Measurements from ENCODE around the gene TARBP1. TPM values are rescaled to one million over a fixed set of nuclear protein-coding genes. Genes with fewer than 3 reads are reported as not detected.
A peak's percentile ranks its signal among the peaks of the same experiment; 100 is the strongest.

Gene TARBP1
- total and polyA plus RNA-seq, 2 of the 13 experiments (the other 11 are each of a cell fraction or from before 2014, with no cell fraction given), result 37.7 to 67.0 TPM

DNA sequence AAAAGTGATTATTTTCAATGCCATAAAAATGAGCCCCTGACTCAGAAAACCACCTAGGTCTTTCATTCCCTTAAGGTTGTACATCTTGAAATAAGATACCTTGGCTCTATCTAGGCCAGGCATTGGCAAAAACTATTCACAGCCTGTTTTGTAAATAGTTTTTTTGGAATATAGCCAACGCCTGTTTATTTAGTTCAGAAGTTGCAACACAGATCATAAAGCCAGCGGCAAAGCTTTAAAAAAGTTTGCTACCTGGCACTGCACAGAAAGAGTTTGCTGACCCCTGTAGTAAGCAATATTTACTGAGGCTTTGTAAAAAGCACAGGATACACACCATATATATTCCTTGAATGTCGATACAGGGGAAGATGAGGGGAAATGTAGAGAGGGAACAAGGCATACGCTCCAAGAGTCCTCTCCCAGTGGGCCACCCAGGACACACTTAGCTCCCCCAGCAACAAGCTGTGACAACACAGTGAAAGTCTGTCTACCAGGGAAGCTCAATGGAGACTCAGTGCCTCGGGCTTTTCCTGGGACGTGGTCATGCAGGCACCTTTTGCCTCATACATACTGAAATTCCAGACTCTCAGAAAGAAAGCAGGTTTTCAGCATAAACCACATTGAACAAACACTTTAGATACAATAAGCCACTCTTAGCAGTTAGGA, 20.5 kb downstream of the TARBP1 start (continued):
- TF ChIP-seq ZNF513 (CRISPR knock-in tag; conservative IDR thresholded peaks at IDR 0.05) (no peak), SRSF4 (IDR thresholded peaks at IDR 0.05; ENCODE audit: low read depth, low read length, poor library complexity, severe bottlenecking) (no peak), MIER3 (CRISPR knock-in tag; IDR thresholded peaks at IDR 0.05; ENCODE audit: borderline replicate concordance) (peak; percentile 42; the same call in 1 of the 2 replicates), ZNF335 (CRISPR knock-in tag; IDR thresholded peaks at IDR 0.05) (no peak), NR3C1 (CRISPR knock-in tag; IDR thresholded peaks at IDR 0.05) (no peak), FOXA1 (IDR thresholded peaks at IDR 0.05) (0 out of 2 replicates have a peak, but pooled peaks have one; percentile 6), FOXA1 (CRISPR knock-in tag; IDR thresholded peaks at IDR 0.05) (peak; percentile 50), JARID2 (CRISPR knock-in tag; IDR thresholded peaks at IDR 0.05; ENCODE audit: insufficient replicate concordance) (no peak), RAD51 (IDR thresholded peaks at IDR 0.05; ENCODE audit: borderline replicate concordance) (no peak), MED13 (CRISPR knock-in tag; IDR thresholded peaks at IDR 0.05) (no peak), ATRX (CRISPR knock-in tag; IDR thresholded peaks at IDR 0.05; ENCODE audit: borderline replicate concordance) (no peak), RELA (CRISPR knock-in tag; IDR thresholded peaks at IDR 0.05) (no peak), CEBPG (CRISPR knock-in tag; IDR thresholded peaks at IDR 0.05) (peak; percentile 51), ZNF207 (IDR thresholded peaks at IDR 0.05; ENCODE audit: borderline replicate concordance) (no peak), SYNCRIP (IDR thresholded peaks at IDR 0.05; ENCODE audit: insufficient read depth, low read depth, low read length) (no peak), ATF7 (IDR thresholded peaks at IDR 0.05) (no peak), ATF7 (CRISPR knock-in tag; IDR thresholded peaks at IDR 0.05) (no peak)
- TF ChIP-seq, protein P1, sequence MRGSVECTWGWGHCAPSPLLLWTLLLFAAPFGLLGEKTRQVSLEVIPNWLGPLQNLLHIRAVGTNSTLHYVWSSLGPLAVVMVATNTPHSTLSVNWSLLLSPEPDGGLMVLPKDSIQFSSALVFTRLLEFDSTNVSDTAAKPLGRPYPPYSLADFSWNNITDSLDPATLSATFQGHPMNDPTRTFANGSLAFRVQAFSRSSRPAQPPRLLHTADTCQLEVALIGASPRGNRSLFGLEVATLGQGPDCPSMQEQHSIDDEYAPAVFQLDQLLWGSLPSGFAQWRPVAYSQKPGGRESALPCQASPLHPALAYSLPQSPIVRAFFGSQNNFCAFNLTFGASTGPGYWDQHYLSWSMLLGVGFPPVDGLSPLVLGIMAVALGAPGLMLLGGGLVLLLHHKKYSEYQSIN (CRISPR knock-in tag; IDR thresholded peaks at IDR 0.05; ENCODE audit: borderline replicate concordance), result no peak
- TF ChIP-seq, protein P2, sequence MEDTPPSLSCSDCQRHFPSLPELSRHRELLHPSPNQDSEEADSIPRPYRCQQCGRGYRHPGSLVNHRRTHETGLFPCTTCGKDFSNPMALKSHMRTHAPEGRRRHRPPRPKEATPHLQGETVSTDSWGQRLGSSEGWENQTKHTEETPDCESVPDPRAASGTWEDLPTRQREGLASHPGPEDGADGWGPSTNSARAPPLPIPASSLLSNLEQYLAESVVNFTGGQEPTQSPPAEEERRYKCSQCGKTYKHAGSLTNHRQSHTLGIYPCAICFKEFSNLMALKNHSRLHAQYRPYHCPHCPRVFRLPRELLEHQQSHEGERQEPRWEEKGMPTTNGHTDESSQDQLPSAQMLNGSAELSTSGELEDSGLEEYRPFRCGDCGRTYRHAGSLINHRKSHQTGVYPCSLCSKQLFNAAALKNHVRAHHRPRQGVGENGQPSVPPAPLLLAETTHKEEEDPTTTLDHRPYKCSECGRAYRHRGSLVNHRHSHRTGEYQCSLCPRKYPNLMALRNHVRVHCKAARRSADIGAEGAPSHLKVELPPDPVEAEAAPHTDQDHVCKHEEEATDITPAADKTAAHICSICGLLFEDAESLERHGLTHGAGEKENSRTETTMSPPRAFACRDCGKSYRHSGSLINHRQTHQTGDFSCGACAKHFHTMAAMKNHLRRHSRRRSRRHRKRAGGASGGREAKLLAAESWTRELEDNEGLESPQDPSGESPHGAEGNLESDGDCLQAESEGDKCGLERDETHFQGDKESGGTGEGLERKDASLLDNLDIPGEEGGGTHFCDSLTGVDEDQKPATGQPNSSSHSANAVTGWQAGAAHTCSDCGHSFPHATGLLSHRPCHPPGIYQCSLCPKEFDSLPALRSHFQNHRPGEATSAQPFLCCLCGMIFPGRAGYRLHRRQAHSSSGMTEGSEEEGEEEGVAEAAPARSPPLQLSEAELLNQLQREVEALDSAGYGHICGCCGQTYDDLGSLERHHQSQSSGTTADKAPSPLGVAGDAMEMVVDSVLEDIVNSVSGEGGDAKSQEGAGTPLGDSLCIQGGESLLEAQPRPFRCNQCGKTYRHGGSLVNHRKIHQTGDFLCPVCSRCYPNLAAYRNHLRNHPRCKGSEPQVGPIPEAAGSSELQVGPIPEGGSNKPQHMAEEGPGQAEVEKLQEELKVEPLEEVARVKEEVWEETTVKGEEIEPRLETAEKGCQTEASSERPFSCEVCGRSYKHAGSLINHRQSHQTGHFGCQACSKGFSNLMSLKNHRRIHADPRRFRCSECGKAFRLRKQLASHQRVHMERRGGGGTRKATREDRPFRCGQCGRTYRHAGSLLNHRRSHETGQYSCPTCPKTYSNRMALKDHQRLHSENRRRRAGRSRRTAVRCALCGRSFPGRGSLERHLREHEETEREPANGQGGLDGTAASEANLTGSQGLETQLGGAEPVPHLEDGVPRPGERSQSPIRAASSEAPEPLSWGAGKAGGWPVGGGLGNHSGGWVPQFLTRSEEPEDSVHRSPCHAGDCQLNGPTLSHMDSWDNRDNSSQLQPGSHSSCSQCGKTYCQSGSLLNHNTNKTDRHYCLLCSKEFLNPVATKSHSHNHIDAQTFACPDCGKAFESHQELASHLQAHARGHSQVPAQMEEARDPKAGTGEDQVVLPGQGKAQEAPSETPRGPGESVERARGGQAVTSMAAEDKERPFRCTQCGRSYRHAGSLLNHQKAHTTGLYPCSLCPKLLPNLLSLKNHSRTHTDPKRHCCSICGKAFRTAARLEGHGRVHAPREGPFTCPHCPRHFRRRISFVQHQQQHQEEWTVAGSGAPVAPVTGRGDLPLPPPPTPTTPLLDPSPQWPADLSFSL (CRISPR knock-in tag; IDR thresholded peaks at IDR 0.05), result no peak
- TF ChIP-seq, protein P3, sequence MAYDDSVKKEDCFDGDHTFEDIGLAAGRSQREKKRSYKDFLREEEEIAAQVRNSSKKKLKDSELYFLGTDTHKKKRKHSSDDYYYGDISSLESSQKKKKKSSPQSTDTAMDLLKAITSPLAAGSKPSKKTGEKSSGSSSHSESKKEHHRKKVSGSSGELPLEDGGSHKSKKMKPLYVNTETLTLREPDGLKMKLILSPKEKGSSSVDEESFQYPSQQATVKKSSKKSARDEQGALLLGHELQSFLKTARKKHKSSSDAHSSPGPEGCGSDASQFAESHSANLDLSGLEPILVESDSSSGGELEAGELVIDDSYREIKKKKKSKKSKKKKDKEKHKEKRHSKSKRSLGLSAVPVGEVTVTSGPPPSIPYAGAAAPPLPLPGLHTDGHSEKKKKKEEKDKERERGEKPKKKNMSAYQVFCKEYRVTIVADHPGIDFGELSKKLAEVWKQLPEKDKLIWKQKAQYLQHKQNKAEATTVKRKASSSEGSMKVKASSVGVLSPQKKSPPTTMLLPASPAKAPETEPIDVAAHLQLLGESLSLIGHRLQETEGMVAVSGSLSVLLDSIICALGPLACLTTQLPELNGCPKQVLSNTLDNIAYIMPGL (CRISPR knock-in tag; IDR thresholded peaks at IDR 0.05; ENCODE audit: borderline replicate concordance in 1 of 2, low read depth in 1 of 2), result no peak
